Anterior cingulate cortex (tissue), 58 donors: ENCODE results near the gene WSCD2.

Experiments
- DNase-seq, 58 donors: peaks; one replicate each; lab custom pipeline; 2025; lab: John Stamatoyannopoulos, UW

WSCD2 gene

DNA sequence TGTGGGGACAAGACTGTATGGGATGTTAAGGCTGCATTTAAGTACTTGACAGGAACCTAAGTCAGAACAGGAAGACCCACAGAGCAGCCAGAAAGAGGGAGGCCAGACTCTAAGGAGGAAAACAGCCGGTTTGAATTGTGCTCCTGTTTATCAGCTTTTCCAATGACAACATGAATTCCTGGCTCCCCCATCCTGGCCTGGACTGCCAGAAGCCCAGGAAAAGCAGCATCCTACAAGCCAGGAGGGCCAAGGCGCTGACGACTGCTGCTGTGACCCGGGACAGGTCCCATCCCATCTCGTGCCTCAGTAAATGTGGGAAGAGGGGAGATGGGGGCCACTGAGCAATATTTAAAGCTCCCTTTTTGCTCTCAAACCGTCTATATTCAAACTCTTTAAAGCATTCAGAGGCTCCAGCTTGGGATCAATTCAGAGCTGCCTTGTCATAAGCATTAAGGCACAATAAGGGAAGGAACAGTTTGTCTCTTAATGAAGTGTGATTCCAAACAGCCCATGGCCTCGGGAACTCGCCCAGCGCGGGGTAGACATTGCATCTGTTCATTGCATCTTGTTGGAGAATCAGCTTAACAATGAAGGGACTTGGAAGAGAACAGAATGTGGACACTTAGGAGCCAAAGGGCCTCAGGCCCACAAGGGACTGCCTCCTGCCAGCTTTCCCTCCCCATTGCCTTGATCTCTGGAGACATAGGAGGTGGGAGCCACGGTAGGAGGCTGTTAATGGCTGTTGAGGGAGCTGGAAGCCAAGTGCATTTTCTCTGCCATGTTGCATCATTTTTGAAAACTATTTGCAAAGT lies 160.5 kb downstream of the WSCD2 start:
- DNase-seq = peak in 37 of 58 donors; percentile 3 to 83 (median 30)

DNA sequence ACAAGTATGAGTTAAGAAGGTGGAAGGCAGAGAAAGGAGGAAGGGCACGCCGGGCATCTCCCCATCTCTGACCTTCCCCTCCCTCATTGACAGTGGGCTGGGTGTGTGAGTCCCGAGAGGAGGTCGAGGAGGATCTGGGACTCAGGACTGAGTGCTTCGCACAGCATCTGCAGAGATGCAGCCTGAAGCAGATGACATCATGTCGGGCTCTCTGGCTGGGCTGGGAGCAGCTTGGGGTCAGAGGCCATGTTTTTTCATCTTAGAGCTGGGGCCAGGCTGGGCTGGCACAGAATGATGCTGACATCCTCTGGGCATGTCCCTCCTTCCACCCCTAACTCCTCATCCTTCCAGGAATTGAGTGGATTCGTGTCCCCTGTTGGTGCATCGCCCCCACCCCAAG lies 166.6 kb downstream of the WSCD2 start:
- no peak for DNase-seq

DNA sequence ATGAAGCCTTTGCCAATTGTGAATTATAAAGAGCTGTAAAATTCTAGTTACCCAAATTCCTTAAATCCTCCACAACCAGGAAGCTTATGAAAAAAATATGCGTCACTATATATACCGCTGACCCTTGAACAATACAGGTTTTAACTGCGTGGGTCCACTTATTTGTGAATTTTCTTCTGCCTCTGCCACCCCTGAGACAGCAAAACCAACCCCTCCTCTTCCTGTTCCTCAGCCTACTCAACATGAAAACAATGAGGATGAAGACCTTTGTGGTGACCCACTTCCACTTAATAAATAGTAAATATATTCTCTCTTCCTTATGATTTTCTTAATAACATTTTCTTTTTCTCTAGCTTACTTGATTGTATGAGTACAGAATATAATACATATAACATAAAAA lies 167.9 kb downstream of the WSCD2 start:
- no peak for DNase-seq

DNA sequence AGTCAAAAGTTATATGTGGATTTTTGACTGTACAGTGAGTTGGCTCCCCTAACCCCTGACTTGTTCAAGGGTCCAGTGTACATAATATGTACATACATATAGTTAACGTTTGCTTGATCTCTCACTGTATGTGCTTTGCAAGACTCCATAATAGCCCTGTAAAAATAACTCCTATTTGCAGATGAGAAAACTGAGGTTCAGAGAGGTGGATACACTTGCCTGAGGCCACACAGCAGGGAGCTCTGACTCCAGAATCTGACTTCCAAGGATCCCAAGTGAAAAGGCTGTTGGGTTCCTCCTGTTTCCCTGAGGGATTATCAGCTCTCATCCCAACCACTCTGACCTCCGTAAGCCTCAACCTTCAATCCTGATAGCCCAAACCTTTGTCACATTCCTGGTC lies 168.3 kb downstream of the WSCD2 start:
- DNase-seq = no peak

DNA sequence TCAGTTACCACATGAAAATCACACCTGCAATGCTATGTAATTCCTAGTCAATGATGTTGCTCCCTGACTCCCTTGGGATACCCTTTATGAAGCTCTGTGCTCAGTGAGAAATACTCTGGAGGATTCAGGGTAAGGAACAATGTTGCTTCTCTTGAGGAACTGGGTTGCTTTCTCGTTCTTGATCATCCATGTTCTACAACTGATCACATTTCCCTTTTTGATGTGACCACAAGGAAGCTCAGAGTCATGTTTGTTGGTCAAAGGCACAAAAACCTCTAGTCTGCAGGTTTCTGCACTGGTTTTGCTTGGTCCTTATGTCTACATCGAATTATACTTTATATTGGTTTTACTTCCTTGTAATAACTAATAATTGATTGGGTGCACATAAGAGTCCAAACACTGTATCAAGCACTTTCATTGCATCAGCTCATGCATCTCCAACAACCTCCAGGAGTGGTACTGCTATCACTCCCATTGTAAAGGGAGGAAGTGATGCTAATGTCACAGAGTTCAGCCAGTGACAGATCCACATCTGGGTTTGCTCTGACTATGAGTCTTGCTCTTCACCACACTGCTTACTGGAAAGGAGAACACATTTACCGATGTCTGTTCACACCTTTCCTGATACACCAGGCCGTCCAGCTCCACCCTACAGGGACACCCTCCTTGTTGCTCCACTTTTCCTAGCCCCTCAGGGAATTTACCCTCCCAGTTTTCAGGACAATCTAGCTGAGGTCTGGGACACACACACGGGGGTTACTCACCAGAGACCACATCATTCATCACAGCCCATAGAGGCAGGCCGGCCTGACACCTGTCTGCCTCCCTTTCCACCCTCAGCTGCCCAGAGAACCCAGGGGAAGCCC lies 169.0 kb downstream of the WSCD2 start:
- DNase-seq = no peak

DNA sequence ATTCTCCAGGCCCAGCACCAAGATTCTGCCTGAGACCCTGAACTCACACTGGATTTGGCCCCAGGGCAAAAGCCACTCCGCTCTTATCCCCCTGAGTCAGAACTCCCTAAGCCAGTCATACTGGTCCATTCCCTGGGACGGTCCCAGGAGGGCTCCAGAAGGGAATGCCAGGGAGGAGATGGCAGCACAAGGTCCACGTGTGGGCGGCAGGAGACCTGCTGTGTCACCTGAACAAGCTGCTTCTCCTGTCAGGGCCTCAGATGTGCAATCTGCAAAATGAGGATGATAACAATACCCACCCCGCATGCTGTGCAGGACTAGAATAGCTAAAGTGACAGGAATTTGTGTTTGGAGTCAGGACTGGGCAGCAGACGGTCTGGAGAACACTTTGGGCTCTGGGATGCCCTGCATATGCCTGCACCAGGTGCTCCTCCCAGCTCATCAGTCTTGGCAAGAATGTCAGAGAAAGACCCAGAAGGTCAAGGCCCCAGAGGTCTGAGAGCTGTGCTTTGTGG lies 169.7 kb downstream of the WSCD2 start:
- no peak for DNase-seq

DNA sequence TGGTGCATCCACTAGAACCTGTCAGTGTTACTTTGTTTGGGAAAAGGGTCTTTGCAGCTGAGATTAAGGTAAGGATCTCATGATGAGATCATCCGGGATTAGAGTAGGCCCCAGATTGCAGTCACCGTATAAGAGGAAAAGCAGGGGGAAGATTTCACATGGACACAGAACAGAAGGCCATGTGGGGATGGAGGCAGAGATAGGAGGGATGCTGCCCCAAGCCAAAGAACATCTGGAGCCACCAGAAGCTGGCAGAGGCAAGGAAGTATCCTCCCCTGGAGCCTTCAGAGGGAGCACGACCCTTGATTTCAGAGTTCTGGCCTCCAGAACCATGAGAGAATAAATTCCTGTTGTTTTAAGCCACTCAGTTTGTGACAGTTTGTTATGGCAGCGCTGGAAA lies 170.4 kb downstream of the WSCD2 start:
- DNase-seq = no peak
